Measurements from ENCODE around the gene CFAP46.

CFAP46 gene

GRCh38 chr10:132942101-132943057, at the start of gene CFAP46:
TSS of gene CFAP46 (minus strand) at chr10:132942570. CDS start at chr10:132942484, 86 bp downstream.
- Histone ChIP-seq H3K27me3 (peaks cover 62% of the 10 kb centered on the region), H3K4me2 (peak within 1 kb of the TSS; percentile 84), H3K27ac (no peak within 1 kb of the TSS), H3K4me3 (peak within 1 kb of the TSS; percentile 36; the same call in 1 of the 2 replicates), H4K20me1 (peaks cover 12% of the 10 kb centered on the region; the same call in 1 of the 2 replicates), H3K9me3 (no peaks in the 10 kb centered on the region), H3K36me3 (no peaks in the 10 kb centered on the region), H3K4me1 (peaks cover 53% of the 10 kb centered on the region), H3K9ac (no peak within 1 kb of the TSS)
- TF ChIP-seq Cebpa-rat (IDR thresholded peaks at IDR 0.05) = no peak

DNA sequence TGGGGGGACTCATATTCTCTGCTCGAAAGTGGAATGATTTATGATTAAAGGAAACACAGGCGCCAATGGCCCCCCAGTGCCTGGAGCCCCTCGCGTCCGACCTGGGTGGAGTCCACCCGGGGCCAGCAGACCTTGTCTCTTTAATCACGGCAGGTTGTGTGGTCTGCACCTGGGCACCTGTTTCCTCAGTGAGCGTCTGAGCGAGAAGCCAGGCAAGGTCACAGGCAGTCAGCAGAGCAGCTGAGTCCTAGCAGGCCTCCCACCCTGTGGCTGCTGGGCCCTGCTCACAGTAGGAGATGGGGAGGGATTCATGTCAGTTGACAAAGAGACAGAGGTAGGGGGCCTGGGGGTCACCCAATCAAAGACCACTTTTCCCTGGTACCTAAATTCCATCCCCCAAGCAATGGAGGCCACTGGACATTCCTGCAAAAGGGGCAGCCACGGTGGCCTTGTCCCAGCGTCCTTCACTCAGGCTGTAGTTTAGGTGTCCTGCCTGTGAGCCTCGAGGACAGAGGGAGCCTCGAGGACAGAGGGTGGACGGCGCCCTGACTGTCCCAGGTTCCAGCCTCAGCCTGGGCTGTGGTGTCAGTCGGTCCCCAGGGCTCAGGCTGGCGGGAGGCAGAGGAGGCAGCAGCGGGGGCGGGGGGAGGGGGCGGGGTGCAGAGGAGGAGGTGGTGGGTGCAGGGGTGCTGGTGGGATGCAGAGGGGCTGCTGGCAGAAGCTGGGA, 49.5 kb upstream of the CFAP46 start:
- Histone ChIP-seq H3K4me2 (peak overlapping the region; percentile 12; the same call in 1 of the 2 replicates), H3K27ac (no peak overlapping the region), H3K27me3 (no peaks in the 10 kb centered on the region), H3K9ac (no peak overlapping the region; the same call in 1 of the 2 replicates), H3K4me1 (peaks cover 12% of the 10 kb centered on the region; the same call in 1 of the 2 replicates), H3K9me3 (no peaks in the 10 kb centered on the region), H3K36me3 (no peaks in the 10 kb centered on the region), H3K4me3 (no peak overlapping the region), H4K20me1 (no peaks in the 10 kb centered on the region; the same call in 1 of the 2 replicates)
- TF ChIP-seq Cebpa-rat (IDR thresholded peaks at IDR 0.05) = no peak

DNA sequence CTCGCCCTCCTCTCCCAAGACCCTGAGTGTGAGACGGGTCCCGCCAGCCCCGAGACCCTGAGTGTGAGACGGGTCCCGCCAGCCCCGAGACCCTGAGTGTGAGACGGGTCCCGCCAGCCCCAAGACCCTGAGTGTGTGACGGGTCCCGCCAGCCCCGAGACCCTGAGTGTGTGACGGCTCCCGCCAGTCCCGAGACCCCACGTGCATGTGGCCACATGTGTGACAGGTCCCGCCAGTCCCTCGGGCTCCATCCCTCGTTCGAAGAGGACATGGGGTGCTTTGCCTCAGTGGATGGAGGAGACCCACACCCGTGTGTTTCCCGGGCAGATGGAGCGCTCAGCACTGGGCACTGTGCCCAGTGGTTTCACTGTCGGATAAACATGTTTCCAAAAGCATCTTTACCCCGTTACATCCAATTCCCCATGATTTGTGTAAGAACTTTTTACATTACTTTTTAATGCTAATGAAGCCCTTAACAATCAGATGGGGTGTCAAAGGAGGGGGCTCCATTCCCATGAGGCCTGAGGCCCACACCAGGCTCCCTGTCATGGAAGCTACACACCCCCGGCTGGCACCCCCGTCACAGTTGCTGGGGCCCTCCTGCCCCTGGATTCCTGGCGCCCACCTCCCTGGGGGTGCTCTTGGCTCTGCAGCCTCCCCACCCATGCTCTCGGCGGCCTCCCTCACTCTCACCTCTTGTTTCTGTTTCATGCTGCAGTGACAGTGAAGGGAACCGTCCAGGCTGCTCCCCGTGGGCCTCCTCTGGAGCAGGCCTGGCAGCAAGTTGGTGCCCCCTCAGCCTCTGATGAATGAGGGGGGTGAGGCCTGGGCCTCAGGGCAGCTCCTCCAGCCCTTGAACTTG, 48.5 kb upstream of the CFAP46 start:
- Histone ChIP-seq H3K27ac (no peak overlapping the region), H3K4me2 (peak overlapping the region; percentile 12; the same call in 1 of the 2 replicates), H4K20me1 (peaks cover 4% of the 10 kb centered on the region; the same call in 1 of the 2 replicates), H3K9ac (no peak overlapping the region; the same call in 1 of the 2 replicates), H3K27me3 (no peaks in the 10 kb centered on the region), H3K4me1 (peaks cover 17% of the 10 kb centered on the region; the same call in 1 of the 2 replicates), H3K36me3 (no peaks in the 10 kb centered on the region), H3K9me3 (no peaks in the 10 kb centered on the region), H3K4me3 (no peak overlapping the region)
- no peak for TF ChIP-seq Cebpa-rat (IDR thresholded peaks at IDR 0.05)

DNA sequence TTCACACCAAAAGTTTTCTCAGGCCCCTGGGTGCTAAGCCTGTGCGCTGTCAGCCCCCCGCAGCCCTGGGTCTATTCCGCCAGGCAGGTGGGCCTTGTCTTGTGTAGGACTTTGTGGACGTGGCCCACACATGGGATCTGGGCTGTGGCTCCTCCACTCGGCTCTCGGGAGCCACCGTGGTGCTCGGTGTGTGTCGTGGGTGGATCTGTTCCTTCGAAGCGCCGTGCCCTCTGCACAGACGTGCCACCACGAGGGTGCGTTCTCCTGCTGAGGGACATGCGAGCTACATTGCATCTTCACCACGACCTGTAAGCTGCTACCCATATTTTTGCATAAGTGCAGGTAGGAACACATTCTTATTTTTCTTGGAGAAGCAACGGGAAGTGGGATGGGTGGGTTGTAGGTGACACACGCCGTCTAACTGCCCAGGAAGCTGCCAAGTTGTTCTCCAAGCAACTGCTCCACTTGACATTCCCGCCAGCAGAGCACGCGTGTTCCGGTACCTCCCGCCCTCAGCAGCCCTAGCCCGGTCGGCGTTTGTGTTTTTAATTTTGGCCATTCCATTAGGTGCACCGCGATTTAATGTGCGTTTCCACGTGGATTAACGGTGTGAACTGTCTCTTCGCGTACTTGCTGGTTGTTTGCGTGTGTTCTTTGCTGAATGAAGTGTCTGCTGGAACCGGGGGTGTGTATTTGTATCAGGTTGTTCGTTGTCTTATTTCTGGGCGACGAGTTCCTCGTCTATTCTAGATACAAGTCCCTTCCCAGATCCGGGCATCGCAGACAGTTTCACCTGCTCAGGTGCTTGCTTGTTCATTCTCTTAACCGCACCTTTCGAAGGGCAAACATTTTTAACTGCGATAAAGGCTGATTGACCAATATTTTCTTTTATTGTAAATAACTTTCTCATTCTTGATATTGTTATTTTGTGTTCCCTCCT, 47.4 kb upstream of the CFAP46 start:
- Histone ChIP-seq H3K36me3 (no peaks in the 10 kb centered on the region), H4K20me1 (peaks cover 4% of the 10 kb centered on the region; the same call in 1 of the 2 replicates), H3K4me2 (no peak overlapping the region), H3K4me1 (peaks cover 17% of the 10 kb centered on the region; the same call in 1 of the 2 replicates), H3K4me3 (no peak overlapping the region), H3K9ac (no peak overlapping the region), H3K27me3 (no peaks in the 10 kb centered on the region), H3K27ac (no peak overlapping the region), H3K9me3 (no peaks in the 10 kb centered on the region)
- TF ChIP-seq Cebpa-rat (IDR thresholded peaks at IDR 0.05) = no peak

- no peaks in the 10 kb centered on the region for H3K27me3 ChIP-seq
- no peak overlapping the region for H3K9ac ChIP-seq
- no peak overlapping the region for H3K4me3 ChIP-seq
- H3K9me3 ChIP-seq = no peaks in the 10 kb centered on the region
- no peak overlapping the region for H3K27ac ChIP-seq
- H3K36me3 ChIP-seq = no peaks in the 10 kb centered on the region
- no peak overlapping the region for H3K4me2 ChIP-seq
- peaks cover 17% of the 10 kb centered on the region; the same call in 1 of the 2 replicates for H3K4me1 ChIP-seq
- TF ChIP-seq Cebpa-rat (IDR thresholded peaks at IDR 0.05) = no peak
- H4K20me1 ChIP-seq = peaks cover 4% of the 10 kb centered on the region; the same call in 1 of the 2 replicates
Observed at GRCh38 chr10:132988988-132989387, 46.6 kb upstream of the CFAP46 start.

- H3K4me3 ChIP-seq = no peak overlapping the region
- peaks cover 17% of the 10 kb centered on the region; the same call in 1 of the 2 replicates for H3K4me1 ChIP-seq
- H3K4me2 ChIP-seq = no peak overlapping the region
- H3K27me3 ChIP-seq = no peaks in the 10 kb centered on the region
- no peaks in the 10 kb centered on the region for H3K36me3 ChIP-seq
- no peak overlapping the region for H3K27ac ChIP-seq
- no peak for TF ChIP-seq Cebpa-rat (IDR thresholded peaks at IDR 0.05)
- peaks cover 4% of the 10 kb centered on the region; the same call in 1 of the 2 replicates for H4K20me1 ChIP-seq
- no peak overlapping the region for H3K9ac ChIP-seq
- H3K9me3 ChIP-seq = no peaks in the 10 kb centered on the region
Observed at GRCh38 chr10:132987671-132988571, 45.6 kb upstream of the CFAP46 start.

- Histone ChIP-seq H3K27ac (no peak overlapping the region), H3K4me2 (no peak overlapping the region), H3K4me1 (peaks cover 17% of the 10 kb centered on the region; the same call in 1 of the 2 replicates), H3K9me3 (no peaks in the 10 kb centered on the region), H3K36me3 (no peaks in the 10 kb centered on the region), H4K20me1 (peaks cover 4% of the 10 kb centered on the region; the same call in 1 of the 2 replicates), H3K9ac (no peak overlapping the region), H3K27me3 (no peaks in the 10 kb centered on the region), H3K4me3 (no peak overlapping the region)
- TF ChIP-seq Cebpa-rat (IDR thresholded peaks at IDR 0.05) = no peak
Observed at GRCh38 chr10:132986978-132987377, 44.6 kb upstream of the CFAP46 start.
